Measurements from ENCODE around the gene ZPBP2.

Gene ZPBP2

GRCh38 chr17:39822051-39822451 is 46.0 kb upstream of the ZPBP2 start:
- Histone ChIP-seq H2BK12ac (ENCODE audit: low read length) (no peak overlapping the region), H4K91ac (ENCODE audit: low read depth, low read length, poor library complexity) (no peak overlapping the region), H3K4me2 (ENCODE audit: insufficient read depth, low read length, poor library complexity, severe bottlenecking) (no peak overlapping the region), H3K4ac (ENCODE audit: low read length) (no peak overlapping the region), H2BK5ac (ENCODE audit: low read length) (no peak overlapping the region), H3K4me1 (ENCODE audit: control insufficient read depth in 2 of 2, insufficient read depth in 1 of 2, low read depth in 1 of 2, low read length in 2 of 2) (peaks cover 0 to 4% of the 10 kb centered on the region in 2 donors), H4K8ac (ENCODE audit: low read depth, low read length) (no peak overlapping the region), H2BK15ac (ENCODE audit: low read length) (no peak overlapping the region), H3K27me3 (ENCODE audit: control insufficient read depth in 3 of 3, insufficient read depth in 3 of 3, low read depth in 1 of 3, low read length in 3 of 3) (no peaks in the 10 kb centered on the region), H3K27ac (replicated peaks; ENCODE audit: low read length) (no peak overlapping the region), H3K36me3 (replicated peaks in 1 of 2; ENCODE audit: control insufficient read depth in 2 of 2, insufficient read depth in 2 of 2, low read length in 2 of 2) (no peaks in the 10 kb centered on the region), H3K4me3 (ENCODE audit: low read length in 2 of 2) (no peak overlapping the region), H3K79me1 (ENCODE audit: low read depth, low read length) (no peaks in the 10 kb centered on the region), H3K23ac (ENCODE audit: low read depth, low read length, poor library complexity) (no peak overlapping the region), H2BK120ac (ENCODE audit: low read depth, low read length) (no peak overlapping the region), H3K18ac (ENCODE audit: low read length) (no peak overlapping the region), H3K14ac (ENCODE audit: low read length) (no peak overlapping the region), H2AFZ (ENCODE audit: low read length) (no peak overlapping the region), H3K9me3 (replicated peaks in 1 of 2; ENCODE audit: control insufficient read depth in 2 of 2, insufficient read depth in 1 of 2, low read depth in 1 of 2, low read length in 2 of 2) (peaks cover 5 to 10% of the 10 kb centered on the region in 2 donors), H3K9ac (ENCODE audit: low read depth, low read length, poor library complexity) (no peak overlapping the region), H2AK5ac (ENCODE audit: low read depth, low read length) (no peak overlapping the region)
- DNase-seq (ENCODE audit: low spot score) = no peak
- WGBS, 2 donors (ENCODE audit: extremely low coverage in 2 of 2, insufficient read length in 2 of 2, insufficient replicate concordance in 1 of 2) = no CpG with 5 or more reads among the region's 2 CpGs

- no peak overlapping the region for H4K8ac ChIP-seq (ENCODE audit: low read depth, low read length)
- DNase-seq (ENCODE audit: low spot score) = no peak
- peaks cover 0 to 4% of the 10 kb centered on the region in 2 donors for H3K4me1 ChIP-seq (ENCODE audit: control insufficient read depth in 2 of 2, insufficient read depth in 1 of 2, low read depth in 1 of 2, low read length in 2 of 2)
- no peak overlapping the region for H2BK12ac ChIP-seq (ENCODE audit: low read length)
- H3K27me3 ChIP-seq (ENCODE audit: control insufficient read depth in 3 of 3, insufficient read depth in 3 of 3, low read depth in 1 of 3, low read length in 3 of 3) = no peaks in the 10 kb centered on the region
- no peak overlapping the region for H3K18ac ChIP-seq (ENCODE audit: low read length)
- H2AFZ ChIP-seq (ENCODE audit: low read length) = no peak overlapping the region
- no peaks in the 10 kb centered on the region for H3K79me1 ChIP-seq (ENCODE audit: low read depth, low read length)
- H3K27ac ChIP-seq (replicated peaks; ENCODE audit: low read length) = no peak overlapping the region
- no peak overlapping the region for H3K23ac ChIP-seq (ENCODE audit: low read depth, low read length, poor library complexity)
- H3K4ac ChIP-seq (ENCODE audit: low read length) = no peak overlapping the region
- H2AK5ac ChIP-seq (ENCODE audit: low read depth, low read length) = no peak overlapping the region
- H3K4me2 ChIP-seq (ENCODE audit: insufficient read depth, low read length, poor library complexity, severe bottlenecking) = no peak overlapping the region
- H3K4me3 ChIP-seq (ENCODE audit: low read length in 2 of 2) = peak overlapping the region in 1 of 2 donors; percentile 34
- no peak overlapping the region for H2BK5ac ChIP-seq (ENCODE audit: low read length)
- H3K9me3 ChIP-seq (replicated peaks in 1 of 2; ENCODE audit: control insufficient read depth in 2 of 2, insufficient read depth in 1 of 2, low read depth in 1 of 2, low read length in 2 of 2) = peaks cover 5 to 10% of the 10 kb centered on the region in 2 donors
- H3K36me3 ChIP-seq (replicated peaks in 1 of 2; ENCODE audit: control insufficient read depth in 2 of 2, insufficient read depth in 2 of 2, low read length in 2 of 2) = no peaks in the 10 kb centered on the region
- H2BK15ac ChIP-seq (ENCODE audit: low read length) = no peak overlapping the region
- H3K14ac ChIP-seq (ENCODE audit: low read length) = no peak overlapping the region
- H4K91ac ChIP-seq (ENCODE audit: low read depth, low read length, poor library complexity) = no peak overlapping the region
- H3K9ac ChIP-seq (ENCODE audit: low read depth, low read length, poor library complexity) = no peak overlapping the region
- H2BK120ac ChIP-seq (ENCODE audit: low read depth, low read length) = no peak overlapping the region
- no CpG with 5 or more reads among the region's 5 CpGs for WGBS, 2 donors (ENCODE audit: extremely low coverage in 2 of 2, insufficient read length in 2 of 2, insufficient replicate concordance in 1 of 2)
These were observed 44.5 kb upstream of the ZPBP2 start for GRCh38 chr17:39823407-39824054.

- peaks cover 5 to 10% of the 10 kb centered on the region in 2 donors for H3K9me3 ChIP-seq (replicated peaks in 1 of 2; ENCODE audit: control insufficient read depth in 2 of 2, insufficient read depth in 1 of 2, low read depth in 1 of 2, low read length in 2 of 2)
- H3K4ac ChIP-seq (ENCODE audit: low read length) = no peak overlapping the region
- no CpG with 5 or more reads among the region's 2 CpGs for WGBS, 2 donors (ENCODE audit: extremely low coverage in 2 of 2, insufficient read length in 2 of 2, insufficient replicate concordance in 1 of 2)
- no peak overlapping the region for H3K4me2 ChIP-seq (ENCODE audit: insufficient read depth, low read length, poor library complexity, severe bottlenecking)
- H2BK120ac ChIP-seq (ENCODE audit: low read depth, low read length) = no peak overlapping the region
- H2BK12ac ChIP-seq (ENCODE audit: low read length) = no peak overlapping the region
- no peak overlapping the region for H3K14ac ChIP-seq (ENCODE audit: low read length)
- no peak overlapping the region for H3K18ac ChIP-seq (ENCODE audit: low read length)
- no peak overlapping the region for H3K23ac ChIP-seq (ENCODE audit: low read depth, low read length, poor library complexity)
- no peaks in the 10 kb centered on the region for H3K4me1 ChIP-seq (ENCODE audit: control insufficient read depth in 2 of 2, insufficient read depth in 1 of 2, low read depth in 1 of 2, low read length in 2 of 2)
- H2BK15ac ChIP-seq (ENCODE audit: low read length) = no peak overlapping the region
- no peak overlapping the region for H3K27ac ChIP-seq (replicated peaks; ENCODE audit: low read length)
- no peak overlapping the region for H2BK5ac ChIP-seq (ENCODE audit: low read length)
- H3K4me3 ChIP-seq (ENCODE audit: low read length in 2 of 2) = no peak overlapping the region
- H3K36me3 ChIP-seq (replicated peaks in 1 of 2; ENCODE audit: control insufficient read depth in 2 of 2, insufficient read depth in 2 of 2, low read length in 2 of 2) = no peaks in the 10 kb centered on the region
- DNase-seq (ENCODE audit: low spot score) = no peak
- no peak overlapping the region for H2AFZ ChIP-seq (ENCODE audit: low read length)
- H4K91ac ChIP-seq (ENCODE audit: low read depth, low read length, poor library complexity) = no peak overlapping the region
- H2AK5ac ChIP-seq (ENCODE audit: low read depth, low read length) = no peak overlapping the region
- H3K27me3 ChIP-seq (ENCODE audit: control insufficient read depth in 3 of 3, insufficient read depth in 3 of 3, low read depth in 1 of 3, low read length in 3 of 3) = peaks cover 0 to 4% (median 0%) of the 10 kb centered on the region in 3 experiments
- H4K8ac ChIP-seq (ENCODE audit: low read depth, low read length) = no peak overlapping the region
- no peaks in the 10 kb centered on the region for H3K79me1 ChIP-seq (ENCODE audit: low read depth, low read length)
- no peak overlapping the region for H3K9ac ChIP-seq (ENCODE audit: low read depth, low read length, poor library complexity)
These were observed 41.7 kb upstream of the ZPBP2 start for GRCh38 chr17:39826334-39826733.

- Histone ChIP-seq H3K4me2 (ENCODE audit: insufficient read depth, low read length, poor library complexity, severe bottlenecking) (no peak overlapping the region), H2BK12ac (ENCODE audit: low read length) (no peak overlapping the region), H3K4ac (ENCODE audit: low read length) (no peak overlapping the region), H3K27ac (replicated peaks; ENCODE audit: low read length) (no peak overlapping the region), H4K8ac (ENCODE audit: low read depth, low read length) (no peak overlapping the region), H2BK15ac (ENCODE audit: low read length) (no peak overlapping the region), H3K9me3 (replicated peaks in 1 of 2; ENCODE audit: control insufficient read depth in 2 of 2, insufficient read depth in 1 of 2, low read depth in 1 of 2, low read length in 2 of 2) (peaks cover 4 to 8% of the 10 kb centered on the region in 2 donors), H3K36me3 (replicated peaks in 1 of 2; ENCODE audit: control insufficient read depth in 2 of 2, insufficient read depth in 2 of 2, low read length in 2 of 2) (no peaks in the 10 kb centered on the region), H3K79me1 (ENCODE audit: low read depth, low read length) (no peaks in the 10 kb centered on the region), H2BK120ac (ENCODE audit: low read depth, low read length) (no peak overlapping the region), H3K23ac (ENCODE audit: low read depth, low read length, poor library complexity) (no peak overlapping the region), H3K4me1 (ENCODE audit: control insufficient read depth in 2 of 2, insufficient read depth in 1 of 2, low read depth in 1 of 2, low read length in 2 of 2) (no peaks in the 10 kb centered on the region), H3K18ac (ENCODE audit: low read length) (no peak overlapping the region), H2AFZ (ENCODE audit: low read length) (no peak overlapping the region), H3K9ac (ENCODE audit: low read depth, low read length, poor library complexity) (no peak overlapping the region), H4K91ac (ENCODE audit: low read depth, low read length, poor library complexity) (no peak overlapping the region), H2BK5ac (ENCODE audit: low read length) (no peak overlapping the region), H3K4me3 (ENCODE audit: low read length in 2 of 2) (no peak overlapping the region), H2AK5ac (ENCODE audit: low read depth, low read length) (no peak overlapping the region), H3K14ac (ENCODE audit: low read length) (no peak overlapping the region), H3K27me3 (ENCODE audit: control insufficient read depth in 3 of 3, insufficient read depth in 3 of 3, low read depth in 1 of 3, low read length in 3 of 3) (peaks cover 0 to 4% (median 0%) of the 10 kb centered on the region in 3 experiments)
- DNase-seq (ENCODE audit: low spot score) = no peak
- WGBS, 2 donors (ENCODE audit: extremely low coverage in 2 of 2, insufficient read length in 2 of 2, insufficient replicate concordance in 1 of 2) = no CpG with 5 or more reads among the region's 4 CpGs
These were observed 39.6 kb upstream of the ZPBP2 start for GRCh38 chr17:39828443-39828842.

All from neuronal stem cell (in vitro differentiated cells).